ENCODE data around the gene NFRKB.
"Not testable (repeated sequence)": the region's sequence is repeated elsewhere in the genome, so short reads cannot be mapped to it uniquely, and the experiment has no call there.

NFRKB gene

DNA sequence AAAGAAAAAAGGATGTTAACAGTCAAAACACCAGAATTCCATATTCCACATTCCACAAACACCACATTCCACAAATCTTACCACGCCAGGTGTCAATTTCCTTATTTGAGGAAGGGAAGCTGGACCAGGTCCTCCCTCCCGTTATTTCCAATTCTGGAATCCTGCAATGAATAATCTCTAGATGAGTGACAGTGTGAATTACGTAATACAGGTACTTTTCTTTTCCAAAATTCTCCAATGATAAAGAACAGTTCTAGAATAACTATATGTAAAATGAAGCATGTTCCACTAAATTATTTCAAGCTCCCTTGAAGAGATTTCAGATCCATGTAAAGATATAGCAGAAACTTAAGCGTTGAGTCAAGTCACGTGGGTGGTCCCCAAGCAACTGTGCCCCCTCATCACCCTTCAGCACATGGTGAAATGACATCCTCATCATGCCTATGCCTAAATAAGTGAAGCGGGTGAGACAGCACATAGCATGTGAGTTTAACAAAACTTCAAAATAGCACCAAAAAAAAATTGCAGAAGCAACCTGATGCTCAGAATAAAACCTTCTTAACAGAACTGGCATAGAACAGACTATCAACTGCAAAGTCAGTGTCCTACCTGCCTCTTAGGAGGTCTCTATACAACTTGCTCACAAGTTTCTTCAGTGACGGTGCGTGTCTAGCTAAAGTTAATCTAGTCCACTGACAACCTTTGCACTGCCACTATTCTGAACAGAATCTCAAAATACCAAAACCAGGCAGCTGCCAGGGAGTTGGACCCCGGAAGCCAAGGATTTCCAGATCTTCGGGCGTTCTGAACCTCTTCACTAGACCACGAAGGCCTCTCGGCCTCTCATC, 876 bp downstream of the NFRKB start:
- DNase-seq: no peak

DNA sequence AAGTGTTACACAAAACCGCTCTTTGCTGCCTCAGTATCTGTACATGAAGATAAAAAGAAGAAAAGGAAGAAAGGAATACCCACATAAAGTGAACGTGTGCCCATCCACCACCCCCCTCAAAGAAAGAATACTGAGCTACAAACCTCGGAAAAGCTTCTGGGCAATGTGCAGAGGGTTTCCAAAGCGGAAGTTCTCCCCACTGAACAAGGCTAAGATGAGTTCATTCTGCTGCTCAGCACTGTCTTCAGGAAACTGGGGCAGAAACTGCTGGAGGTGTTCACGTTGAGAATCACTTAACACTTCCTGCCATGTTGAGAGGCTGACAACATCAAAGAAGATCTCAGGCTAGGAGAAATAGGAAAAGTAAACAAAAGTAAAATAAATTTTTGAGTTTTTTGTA, 6.9 kb downstream of the NFRKB start:
- no peak for DNase-seq

DNA sequence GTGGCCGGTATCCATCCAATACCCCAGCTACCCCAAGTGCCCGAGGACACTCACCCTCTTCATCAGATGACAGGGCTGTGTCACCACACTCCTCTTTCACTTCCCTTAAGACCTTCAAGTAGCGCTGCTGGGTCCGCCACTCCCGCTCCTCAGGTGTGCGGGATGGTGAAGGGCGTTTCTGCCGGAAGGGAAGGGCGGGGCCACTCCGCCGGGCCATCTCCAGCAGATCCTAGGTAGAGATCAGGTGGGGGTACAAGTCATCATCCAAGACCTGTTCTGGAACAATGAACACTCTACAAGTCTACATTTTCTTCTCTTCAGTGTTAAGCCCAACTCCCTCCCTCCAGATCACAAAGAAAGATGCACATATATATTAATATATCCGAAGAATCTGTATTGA, 10.0 kb downstream of the NFRKB start:
- no peak for DNase-seq

DNA sequence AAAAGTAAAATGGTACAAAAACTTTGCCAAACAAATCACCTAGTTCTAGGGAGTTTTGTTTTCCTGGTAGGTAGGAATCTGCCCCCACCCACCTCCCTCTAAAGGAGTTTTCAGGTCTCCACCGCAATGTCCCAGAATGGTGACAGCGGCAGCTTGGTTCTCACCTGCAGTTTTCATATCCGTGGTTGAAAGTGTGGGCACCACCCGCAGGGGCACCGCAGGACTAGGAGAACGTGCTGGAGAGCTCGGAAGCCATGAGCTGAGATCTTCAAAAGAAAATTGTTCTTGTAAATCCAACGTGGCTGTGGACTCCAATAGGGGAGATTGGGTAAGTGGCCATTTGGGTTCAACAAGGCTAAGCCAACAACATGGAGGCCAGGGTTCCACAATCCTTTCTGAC, 10.8 kb downstream of the NFRKB start:
- no peak for DNase-seq

DNA sequence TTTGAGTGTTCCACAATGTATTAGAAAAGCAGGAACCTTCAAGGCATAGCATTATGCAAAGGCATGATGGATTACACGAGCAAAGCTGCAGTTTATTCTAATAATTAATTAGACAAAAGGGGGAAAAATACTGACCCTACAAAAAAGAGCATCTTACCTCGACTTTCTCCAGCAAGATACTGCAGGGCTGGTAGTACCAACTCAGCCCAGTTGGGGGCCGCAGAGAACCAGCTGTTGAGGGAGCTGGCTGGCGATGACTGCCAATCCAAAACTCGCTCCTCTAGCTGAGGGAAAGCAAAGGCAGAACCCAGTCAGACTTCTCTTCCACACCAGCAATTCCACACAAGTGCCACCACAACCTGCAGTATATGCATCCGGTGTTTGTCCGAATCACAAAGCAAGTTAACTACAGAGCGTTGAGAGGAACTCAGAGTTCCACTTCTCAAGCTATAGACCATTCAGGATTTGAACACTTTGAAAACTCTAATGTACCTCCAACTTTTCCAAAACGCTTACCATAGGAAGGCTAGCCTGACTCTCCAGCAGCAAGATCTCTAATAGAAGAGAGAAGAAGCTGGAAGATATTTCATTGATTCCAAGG, 13.7 kb downstream of the NFRKB start:
- peak; percentile 31 for DNase-seq

DNA sequence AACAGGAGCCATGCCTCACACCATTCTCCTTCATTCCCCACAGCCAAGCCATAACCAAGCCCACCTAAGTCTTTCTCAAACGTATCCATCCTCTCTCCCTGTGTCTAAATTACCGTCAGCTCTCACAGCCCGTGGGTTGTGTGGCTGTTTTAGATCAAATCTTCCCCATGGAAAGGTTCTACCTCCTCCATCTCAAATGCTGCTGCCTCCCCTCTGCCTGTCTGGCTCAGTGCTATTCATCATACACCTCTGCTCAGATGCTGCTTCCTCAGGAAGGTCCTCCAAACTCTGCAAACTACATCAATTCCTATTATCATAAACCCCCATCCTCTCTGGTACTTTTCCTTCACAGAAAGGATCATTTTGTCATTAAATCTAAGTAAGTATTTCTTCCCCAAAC, 15.1 kb downstream of the NFRKB start:
- no peak for DNase-seq

DNA sequence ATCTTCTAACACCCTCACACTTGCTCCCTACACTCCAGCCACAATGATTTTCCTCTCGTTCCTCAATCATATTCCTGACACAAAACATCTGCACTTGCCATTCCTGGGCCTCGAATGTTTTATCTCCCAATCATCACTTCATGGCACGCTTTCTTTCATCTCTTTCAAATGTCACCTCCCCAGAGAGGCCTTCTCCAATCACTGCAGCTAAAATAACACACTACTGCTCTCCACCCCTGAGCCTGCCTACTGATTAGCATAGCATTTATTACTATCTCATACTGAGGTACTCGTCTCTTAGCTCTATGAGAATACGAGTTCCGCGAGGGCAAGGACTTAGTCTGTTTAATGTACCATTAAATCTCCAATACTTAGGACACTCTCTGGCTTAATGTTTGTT, 23.5 kb downstream of the NFRKB start:
- no peak for DNase-seq

DNA sequence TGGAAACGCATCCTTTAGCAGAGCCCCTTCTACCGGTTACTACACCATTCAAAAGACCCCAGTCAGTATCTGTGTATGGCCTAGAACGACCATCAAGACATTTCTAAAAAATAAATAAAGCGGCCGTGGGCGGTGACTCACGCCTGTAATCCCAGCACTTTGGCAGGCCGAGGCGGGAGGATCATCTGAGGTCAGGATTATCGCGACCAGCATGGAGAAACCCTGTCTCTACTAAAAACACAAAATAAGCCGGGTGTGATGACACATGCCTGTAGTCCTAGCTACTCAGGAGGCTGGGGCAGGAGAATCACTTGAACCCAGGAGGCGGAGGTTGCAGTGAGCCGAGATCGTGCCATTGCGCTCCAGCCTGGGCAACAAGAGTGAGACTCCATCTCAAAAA, 26.8 kb downstream of the NFRKB start:
- DNase-seq: not testable (repeated sequence)

DNA sequence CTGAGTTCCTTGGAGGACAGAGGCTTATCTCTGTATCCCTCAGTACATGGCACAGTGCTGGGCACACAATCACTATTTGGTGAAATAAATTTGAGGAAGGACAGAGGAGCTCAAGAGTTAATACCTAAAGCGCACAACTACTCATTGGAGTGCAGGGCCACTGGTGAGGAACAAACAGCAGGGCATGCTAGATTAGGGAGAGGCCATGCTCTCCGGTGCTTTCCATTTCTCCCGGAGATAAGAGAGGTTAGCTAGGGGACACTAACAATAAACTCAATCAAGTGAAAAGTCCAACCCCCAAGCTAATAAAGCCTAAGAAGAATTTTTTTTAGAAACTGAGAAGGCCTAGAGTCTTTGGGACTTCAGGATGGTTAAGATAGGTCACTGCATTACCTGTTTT, 29.1 kb downstream of the NFRKB start:
- DNase-seq: no peak

DNA sequence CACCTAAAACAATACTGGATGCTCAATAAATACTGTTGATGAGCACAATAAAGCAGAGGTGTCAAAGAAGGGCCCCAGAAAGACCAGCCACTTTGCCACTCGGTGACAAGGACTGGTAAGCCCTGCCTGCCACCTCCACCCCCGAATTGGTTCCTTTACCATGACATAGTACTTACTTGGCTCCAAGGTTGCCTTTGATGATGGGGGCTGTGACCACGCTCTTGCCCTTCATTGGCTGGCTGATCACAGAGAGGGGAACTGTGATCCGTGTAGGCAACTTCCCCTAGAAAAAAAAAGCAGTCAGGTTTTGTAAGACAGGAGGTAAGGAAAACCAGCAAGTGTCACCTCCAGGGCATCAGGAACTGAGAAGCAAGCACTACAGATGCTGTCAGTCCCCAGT, 29.7 kb downstream of the NFRKB start:
- no peak for DNase-seq

DNA sequence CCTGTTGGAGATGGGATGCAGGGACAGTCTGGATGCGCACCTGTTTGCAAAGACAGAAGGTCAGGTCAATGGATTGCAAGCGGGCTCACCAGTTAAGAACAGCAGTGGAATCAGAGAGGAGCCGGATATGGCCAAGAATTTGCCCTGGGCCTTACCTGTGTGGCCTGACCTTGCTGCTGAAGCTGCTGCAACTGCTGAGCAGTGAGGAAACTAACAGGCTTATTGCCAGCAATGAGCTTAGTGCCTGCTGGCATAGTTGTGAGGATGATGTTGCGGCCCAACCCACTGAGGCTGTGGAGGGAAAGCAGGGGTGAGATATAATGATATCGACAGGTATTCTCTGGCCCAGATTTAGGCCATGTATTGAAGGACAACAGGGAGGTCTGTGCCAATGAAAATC, 30.6 kb downstream of the NFRKB start:
- no peak for DNase-seq

DNA sequence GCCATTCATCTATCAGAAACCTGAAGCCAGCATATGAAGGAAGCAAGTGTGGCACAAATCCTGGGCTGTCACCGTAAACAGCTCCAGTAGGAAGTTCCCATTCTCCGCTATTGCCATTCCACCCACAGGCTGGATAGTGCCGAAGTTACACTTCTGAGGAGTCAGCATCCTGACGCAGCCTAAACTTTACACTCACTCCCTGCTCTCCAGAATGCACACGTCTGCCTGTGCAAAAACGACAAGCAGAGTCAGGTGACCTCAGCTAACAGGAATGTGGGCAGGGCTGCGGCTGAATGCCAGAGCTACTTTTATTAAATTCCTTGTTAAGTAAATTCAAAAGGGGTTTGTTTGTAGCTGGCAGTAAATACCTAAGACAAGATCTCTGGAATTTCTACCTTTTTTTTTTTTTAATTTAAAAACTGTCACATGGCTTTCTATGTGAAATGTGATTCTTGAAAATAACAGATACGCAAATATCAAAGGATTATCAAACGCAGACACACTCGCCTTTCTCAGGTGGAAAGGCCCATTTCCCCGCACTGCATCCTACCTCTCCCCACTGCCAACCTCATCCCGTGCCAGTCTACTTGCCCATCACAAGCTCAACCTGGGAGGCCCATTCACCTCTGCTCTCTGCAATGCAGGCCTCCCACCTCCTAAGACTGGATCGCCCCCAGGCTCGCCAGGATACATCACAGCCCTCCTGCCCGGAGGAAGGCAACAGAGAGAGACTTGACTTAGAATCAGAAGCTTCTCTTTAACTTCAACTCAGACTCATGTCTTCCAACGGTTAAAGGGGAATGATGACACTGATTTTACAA, 33.5 kb downstream of the NFRKB start:
- peak; percentile 95 for DNase-seq

DNA sequence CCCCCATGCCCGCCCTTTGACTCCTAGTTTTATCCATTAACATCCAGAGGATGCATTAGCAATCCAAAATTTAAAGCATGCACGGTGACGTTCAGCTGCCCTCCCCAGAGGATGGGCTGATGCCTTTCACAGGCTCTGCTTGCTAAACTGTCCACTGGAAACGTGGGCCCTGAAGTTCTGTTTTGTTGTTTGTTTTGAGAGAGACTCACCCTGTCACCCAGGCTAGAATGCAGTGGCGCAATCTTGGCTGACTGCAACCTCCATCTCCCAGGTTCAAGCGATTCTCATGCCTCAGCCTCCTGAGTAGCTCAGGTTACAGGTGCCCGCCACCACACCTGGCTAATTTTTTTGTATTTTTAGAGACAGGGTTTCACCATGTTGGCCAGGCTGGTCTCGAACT, 39.3 kb downstream of the NFRKB start:
- DNase-seq: no peak

DNA sequence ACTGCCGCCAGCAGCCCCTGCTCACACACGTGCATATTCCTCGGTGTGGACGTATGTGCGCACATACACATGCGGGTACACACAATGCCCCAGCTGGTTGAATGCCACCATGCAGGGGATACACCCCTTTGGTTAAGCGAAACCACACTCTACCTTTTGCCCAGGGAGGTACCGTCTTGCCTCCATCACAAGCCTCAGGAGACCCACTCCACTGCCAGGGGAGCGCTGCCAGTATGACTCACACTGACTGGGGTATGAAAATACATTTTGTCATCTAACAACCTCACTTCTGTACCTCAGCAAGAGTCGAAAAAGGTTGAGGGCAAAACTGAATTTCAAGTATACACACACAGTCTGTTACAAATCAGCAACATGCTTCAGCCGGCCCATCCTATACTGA, 40.3 kb downstream of the NFRKB start:
- no peak for DNase-seq

DNA sequence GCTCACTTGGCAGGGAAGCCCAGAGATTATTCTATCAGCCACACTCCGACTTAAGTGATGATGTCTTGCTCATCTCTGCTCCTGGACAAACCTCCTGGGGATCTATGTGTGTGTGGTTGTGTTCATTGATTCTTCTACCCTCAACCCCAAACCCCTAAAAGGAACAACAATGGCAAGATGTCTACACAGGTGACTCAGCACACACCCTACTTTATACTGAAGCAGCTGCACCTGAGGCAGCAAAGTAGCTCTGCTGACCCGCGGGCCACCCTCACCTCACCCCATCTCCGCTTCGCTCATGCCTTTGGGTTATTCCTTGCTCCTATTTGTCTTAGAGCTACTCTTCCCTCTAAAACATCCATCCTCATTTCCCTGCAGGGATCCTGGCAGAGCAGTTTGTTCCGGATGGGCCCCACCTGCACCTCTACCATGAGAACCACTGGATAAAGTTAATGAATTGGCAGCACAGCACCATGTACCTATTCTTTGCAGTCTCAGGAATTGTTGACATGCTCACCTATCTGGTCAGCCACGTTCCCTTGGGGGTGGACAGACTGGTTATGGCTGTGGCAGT, 41.1 kb downstream of the NFRKB start:
- DNase-seq: no peak

DNA sequence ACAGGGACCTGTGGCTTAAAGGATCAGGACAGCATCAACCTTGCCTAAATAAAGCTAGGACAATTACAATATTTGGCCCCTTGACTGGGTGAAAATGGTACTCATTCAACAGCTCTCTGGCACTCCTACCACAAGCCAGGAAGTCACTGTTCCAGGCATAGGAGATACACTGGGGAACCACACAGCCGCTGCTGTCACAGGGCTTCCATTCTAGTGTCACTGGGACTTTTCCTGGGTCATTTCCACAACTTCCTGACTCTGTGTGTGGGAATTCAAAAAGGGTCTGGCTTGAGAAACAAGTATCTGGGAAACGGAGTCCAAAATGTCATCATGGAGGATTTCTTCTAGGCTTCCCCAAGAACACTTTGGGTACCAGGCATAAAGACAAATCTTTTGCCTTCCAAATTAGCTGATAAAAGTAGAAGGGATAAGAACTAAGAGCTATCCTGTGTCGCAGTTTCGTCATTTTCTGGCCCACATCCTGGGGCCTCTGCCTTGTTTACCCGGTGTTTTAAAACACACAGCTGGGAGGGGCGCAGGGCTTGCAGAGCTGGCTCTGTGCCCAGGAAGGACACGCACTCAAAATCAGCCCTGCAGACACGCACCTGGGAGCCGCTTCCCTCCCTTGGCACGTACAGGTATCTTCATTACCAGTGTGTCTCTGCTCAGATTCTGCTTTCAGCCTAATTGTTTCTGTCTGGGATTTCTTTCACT, 41.7 kb downstream of the NFRKB start:
- DNase-seq: no peak

DNA sequence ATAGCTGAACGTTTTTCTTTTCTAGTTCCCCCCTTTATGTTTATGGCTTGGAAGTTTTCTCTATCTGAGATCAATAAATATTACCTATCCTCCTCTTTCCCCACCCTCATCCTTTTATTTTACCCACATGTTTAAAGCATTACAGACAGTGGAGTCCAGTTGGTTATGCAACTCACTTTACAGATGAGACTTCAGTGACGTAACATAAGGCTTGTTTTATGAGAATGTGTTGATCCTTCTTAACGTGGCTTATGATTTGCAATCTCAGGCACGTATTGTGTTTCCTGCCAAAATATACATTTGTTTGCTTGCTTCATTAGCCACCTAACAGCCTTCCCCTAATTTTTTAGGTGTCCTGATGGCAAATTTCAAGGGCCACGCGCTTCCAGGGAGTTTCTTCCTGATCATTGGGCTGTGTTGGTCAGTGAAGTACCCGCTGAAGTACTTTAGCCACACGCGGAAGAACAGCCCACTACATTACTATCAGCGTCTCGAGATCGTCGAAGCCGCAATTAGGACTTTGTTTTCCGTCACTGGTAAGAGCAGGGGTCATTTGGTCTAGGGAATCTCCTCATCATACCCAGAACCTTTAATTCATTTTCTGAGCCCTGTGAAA, 43.1 kb downstream of the NFRKB start:
- DNase-seq: no peak

DNA sequence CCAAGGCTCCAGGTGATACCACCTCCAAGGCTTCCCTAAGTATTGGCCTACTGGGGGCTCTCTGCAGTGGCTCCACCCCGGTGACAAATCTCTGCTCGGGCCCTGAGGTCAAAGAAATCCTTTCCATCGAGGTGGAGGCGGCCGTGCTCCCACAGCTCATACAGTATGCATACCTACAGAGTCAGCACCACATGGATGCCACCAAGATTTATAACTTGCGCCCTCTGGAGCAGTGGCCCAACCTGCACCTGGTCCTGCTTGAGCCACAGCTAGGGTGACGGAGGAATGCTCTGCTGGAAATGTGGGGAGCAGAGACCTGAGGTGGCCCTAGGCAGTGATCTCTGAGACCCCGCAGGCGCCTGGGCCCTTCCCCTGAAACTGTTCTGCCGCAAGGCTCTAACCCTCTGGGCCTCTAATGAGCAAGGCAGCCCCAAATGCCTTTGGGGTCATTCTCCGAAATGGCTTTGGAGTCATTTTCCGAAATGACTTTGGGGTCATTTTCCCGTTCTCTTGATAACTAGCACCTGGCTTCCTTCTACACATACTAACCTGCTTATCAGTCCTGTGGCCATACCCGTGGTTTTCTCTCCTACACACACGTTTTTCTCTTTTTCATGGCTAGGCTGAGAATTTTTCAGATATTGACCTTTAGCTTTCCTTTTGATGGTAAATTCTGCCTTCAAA, 45.8 kb downstream of the NFRKB start:
- DNase-seq: no peak

DNA sequence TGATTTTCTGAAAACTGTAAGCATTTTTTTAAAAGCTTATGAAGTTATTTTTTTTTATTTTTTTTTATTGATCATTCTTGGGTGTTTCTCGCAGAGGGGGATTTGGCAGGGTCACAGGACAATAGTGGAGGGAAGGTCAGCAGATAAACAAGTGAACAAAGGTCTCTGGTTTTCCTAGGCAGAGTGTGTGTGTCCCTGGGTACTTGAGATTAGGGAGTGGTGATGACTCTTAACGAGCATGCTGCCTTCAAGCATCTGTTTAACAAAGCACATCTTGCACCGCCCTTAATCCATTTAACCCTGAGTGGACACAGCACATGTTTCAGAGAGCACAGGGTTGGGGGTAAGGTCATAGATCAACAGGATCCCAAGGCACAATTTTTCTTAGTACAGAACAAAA, 48.0 kb downstream of the NFRKB start:
- DNase-seq: not testable (repeated sequence)

DNA sequence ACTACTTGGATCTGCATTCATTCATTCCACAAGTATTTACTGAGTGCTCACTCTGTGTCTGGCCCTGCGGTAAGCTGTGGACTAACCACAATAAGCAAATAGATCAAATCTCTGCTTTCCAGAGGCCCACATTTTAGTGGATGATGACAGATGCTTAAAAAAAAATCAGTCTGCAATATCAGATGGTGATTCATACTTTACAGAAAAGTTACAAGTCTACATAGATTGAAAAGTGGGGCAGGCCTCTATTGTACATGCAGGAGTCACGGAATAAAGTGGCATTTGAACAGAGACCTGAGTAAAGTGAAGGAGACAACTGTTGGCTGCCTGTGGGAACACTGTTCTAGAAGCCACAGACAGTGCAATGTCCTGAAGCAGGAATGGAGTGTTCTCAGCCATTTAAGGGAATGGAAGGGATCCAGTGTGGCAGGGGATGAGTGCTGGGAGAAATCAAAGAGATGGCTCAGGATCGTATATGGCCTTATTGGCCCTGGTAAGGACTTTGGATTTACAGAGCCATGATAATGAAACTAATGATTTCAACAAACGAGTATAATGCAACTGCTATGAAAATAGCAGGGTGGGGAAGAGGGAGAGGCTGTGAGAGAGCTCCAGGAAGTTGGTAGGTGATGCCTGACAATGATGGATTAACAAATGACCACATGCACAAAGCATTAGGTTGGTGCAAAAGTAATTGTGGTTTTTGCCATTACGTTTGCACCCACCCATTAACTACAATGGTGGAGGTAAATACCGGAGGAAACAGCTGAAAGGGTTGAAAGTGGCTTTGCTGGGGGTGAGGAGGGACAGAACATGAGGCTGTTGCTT, 48.7 kb downstream of the NFRKB start:
- peak; percentile 97 for DNase-seq
